Muscle of leg (tissue), 11 donors: ENCODE results near the gene GRB2. TPM values are rescaled to one million over a fixed set of nuclear protein-coding genes. Genes with fewer than 3 reads are reported as not detected.
"Not testable (repeated sequence)": the region's sequence is repeated elsewhere in the genome, so short reads cannot be mapped to it uniquely, and the experiment has no call there.

Source experiments
- DNase-seq: peaks from one replicate; pipeline ENCODE4 v3.0.0; 2013
- H3K27ac ChIP-seq: one replicate; pipeline ENCODE4 v1.5.1; 2013; ENCODE audit warnings: mild to moderate bottlenecking, low read length, control low read depth
- H3K27me3 ChIP-seq: one replicate; pipeline ENCODE4 v1.6.1; 2013; ENCODE audit warnings: low read length; ENCODE audit not compliant: control insufficient read depth, insufficient read depth
- H3K36me3 ChIP-seq: one replicate; pipeline ENCODE4 v1.6.1; 2013; ENCODE audit warnings: low read length; ENCODE audit not compliant: control insufficient read depth, insufficient read depth
- H3K4me1 ChIP-seq: one replicate; pipeline ENCODE4 v1.6.1; 2013; ENCODE audit warnings: low read length; ENCODE audit not compliant: control insufficient read depth, insufficient read depth
- H3K4me3 ChIP-seq: one replicate; pipeline ENCODE4 v1.5.1; 2013; ENCODE audit warnings: low read length, control low read depth
- H3K9me3 ChIP-seq: replicated peaks from 2 replicates; pipeline ENCODE4 v1.6.1; 2013; ENCODE audit warnings: low read depth, low read length; ENCODE audit not compliant: control insufficient read depth
- WGBS: methylation state at CpG from one replicate; pipeline ENCODE4 v1.1.5; 2013; ENCODE audit warnings: missing lambda C conversion rate; ENCODE audit not compliant: insufficient coverage; 5-methylcytosine and 5-hydroxymethylcytosine counted together
- polyA plus RNA-seq, 8 donors: library from polyadenylated mRNA; unstranded; fragments of 120-200 nt; gene quantifications; one replicate each; pipeline versions ENCODE4 v1.2.1 to v1.2.3, GENCODE V29; 2013; ENCODE audit warnings: inconsistent platforms in 1 of 8, low replicate concordance in 1 of 8; ENCODE audit not compliant: insufficient read length in 8 of 8, insufficient read depth in 1 of 8
- total RNA-seq: library from RNA; stranded (reverse); fragments of 120-200 nt; gene quantifications from one replicate; pipeline ENCODE4 v1.2.4, GENCODE V29; 2013

Gene GRB2
- total and polyA plus RNA-seq, 9 donors, result 88.4 to 162 (median 147) TPM

DNA sequence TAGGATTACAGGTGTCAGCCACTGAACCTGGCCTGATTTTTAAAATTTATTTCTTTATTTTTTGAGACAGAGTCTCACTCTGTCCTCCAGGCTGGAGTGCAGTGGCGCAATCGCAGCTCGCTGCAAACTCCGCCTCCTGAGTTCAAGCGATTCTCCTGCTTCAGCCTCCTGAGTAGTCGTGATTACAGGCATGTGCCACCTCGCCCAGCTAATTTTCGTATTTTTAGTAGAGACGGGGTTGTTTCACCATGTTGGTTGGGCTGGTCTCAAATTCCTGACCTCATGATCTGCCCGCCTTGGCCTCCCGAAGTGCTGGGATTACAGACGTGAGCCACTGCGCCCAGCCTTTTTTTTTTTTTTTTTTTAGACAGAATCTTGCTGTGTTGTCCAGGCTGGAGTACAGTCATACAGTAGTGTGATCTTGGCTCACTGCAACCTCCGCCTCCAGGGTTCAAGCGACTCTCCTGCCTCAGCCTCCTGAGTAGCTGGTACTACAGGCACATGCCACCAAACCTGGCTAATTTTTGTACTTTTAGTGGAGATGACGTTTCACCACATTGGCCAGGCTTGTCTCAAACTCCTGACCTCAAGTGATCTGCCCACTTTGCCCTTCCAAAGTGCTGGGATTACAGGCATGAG is 112.5 kb downstream of the GRB2 start:
- WGBS, result 69% methylated on average over 8 of the region's 16 CpGs
- not testable (repeated sequence) for H3K4me1 ChIP-seq, H3K9me3 ChIP-seq, H3K27ac ChIP-seq, H3K36me3 ChIP-seq, DNase-seq, H3K4me3 ChIP-seq, H3K27me3 ChIP-seq

DNA sequence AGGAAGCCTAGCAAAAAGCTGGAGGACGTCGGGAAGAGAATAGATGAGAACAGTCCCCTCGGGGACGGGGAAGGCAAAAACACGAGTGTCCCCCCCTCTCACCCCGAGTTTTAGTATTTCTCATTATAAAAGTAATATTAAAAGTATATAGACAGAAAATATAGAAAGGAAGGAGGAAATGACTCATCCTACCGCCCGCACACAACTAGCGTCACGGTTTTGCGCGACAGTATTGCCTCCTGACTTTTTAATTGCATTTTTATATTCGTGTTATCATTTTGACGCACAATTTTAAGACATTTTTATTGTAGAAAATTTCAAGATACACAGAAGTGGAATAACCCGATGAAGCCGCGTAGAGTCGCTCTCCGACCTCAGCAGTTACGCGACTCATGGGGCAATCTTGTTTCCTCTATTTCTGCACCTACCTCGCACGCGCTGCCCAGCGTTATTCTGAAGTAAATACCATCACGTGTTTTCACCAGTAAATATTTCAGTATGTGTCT is 115.6 kb downstream of the GRB2 start:
- 2% methylated on average over 9 of the region's 26 CpGs for WGBS
- peaks cover 7% of the 10 kb centered on the region for H3K4me1 ChIP-seq
- peak; percentile 71 for DNase-seq

DNA sequence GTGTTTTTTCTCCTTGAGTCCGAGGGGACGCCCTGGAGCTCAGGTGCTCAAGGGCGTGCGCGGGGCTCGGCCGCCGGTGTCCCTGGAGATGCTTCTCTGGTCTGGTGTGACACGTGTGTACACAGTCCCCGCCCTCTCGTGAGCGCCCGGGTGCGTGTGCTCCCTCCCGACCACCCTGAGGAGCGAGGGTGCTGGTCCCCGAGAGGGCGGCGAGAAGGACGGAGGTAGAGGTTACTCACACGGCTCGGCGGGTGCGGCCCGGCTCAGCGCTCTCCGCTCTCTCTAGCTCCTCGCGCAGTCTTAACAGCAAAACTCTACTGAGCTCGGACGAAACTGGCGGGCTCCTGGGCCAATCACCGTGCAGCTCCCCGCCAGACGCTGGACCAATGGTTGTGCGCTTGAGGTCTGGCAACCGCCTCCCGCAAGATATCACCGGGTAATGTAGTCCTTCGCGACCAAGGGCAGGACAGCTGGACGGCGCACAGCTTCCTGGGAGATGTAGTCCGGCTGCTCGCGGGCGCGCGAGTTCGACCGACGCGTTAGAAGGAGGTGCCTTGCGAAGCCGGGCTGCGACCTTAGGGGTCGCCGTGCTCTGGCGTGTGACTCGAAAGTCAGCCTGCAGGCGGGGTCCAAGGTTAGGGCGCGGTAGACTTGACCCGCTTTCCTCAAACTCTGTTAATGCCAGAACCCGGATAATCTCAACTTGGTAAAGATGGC is 116.2 kb downstream of the GRB2 start, which contains the start of gene SLC25A19:
SLC25A19 (minus strand) TSS at position 319 of the 717 bp plus-strand sequence. CDS start 2,669 bp downstream, outside the sequence.
- Histone ChIP-seq H3K36me3 (peaks cover 10% of the 10 kb centered on the region), H3K4me1 (peaks cover 7% of the 10 kb centered on the region), H3K27me3 (no peaks in the 10 kb centered on the region), H3K9me3 (no peaks in the 10 kb centered on the region), H3K4me3 (peak within 1 kb of the TSS; percentile 94), H3K27ac (peak within 1 kb of the TSS; percentile 97)
- DNase-seq, result peak; percentile 100
- under 1% methylated on average over 61 of the region's 65 CpGs for WGBS

More for the DNA sequence above, 115.6 kb downstream of the GRB2 start:
- Histone ChIP-seq H3K27me3 (no peaks in the 10 kb centered on the region), H3K4me3 (peak overlapping the region; percentile 94), H3K27ac (peak overlapping the region; percentile 97), H3K9me3 (no peaks in the 10 kb centered on the region), H3K36me3 (peaks cover 10% of the 10 kb centered on the region)

DNA sequence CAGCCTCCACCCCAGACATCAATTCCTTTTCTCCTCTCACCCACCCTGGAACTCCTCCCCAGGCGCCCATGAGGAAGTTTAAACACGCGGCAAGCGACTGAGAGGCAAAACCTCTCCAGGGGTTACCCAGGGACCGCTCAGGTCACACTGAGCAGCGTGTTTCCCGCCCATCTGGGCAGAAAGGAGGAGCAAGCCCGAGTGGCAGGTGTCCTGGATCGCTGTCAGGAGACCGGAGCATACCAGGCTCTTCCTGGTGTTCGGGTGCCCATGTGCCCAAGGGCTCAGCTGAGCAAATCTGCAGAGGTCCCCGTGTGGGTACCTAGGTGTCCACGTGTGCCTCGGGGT is 116.7 kb downstream of the GRB2 start:
- H3K27me3 ChIP-seq, result no peaks in the 10 kb centered on the region
- DNase-seq, result no peak
- WGBS, result 0% methylated on average over 12 of the region's 14 CpGs
- H3K27ac ChIP-seq, result peak overlapping the region; percentile 60
- H3K36me3 ChIP-seq, result peaks cover 10% of the 10 kb centered on the region
- H3K4me1 ChIP-seq, result peaks cover 7% of the 10 kb centered on the region
- no peaks in the 10 kb centered on the region for H3K9me3 ChIP-seq
- peak overlapping the region; percentile 94 for H3K4me3 ChIP-seq

DNA sequence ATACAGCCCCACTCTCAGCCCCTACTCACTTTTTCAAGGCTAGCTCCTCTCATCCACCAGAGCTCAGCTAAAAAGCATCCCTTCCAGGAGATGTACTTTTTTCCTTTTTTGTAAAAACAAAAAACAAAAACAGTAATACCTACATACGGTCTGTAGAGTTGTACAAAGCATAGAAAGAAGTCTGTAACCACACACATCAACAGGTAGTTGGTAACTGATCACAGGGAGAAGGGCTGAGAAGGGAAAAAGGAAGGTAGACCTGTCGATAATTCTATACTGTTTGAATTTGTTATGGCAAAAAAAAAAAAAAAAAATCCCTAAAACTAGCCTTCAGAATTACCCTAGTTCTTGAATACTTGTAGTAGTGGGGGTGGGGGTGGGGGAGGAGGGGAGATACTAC is 117.1 kb downstream of the GRB2 start:
- H3K9me3 ChIP-seq, result no peaks in the 10 kb centered on the region
- H3K27me3 ChIP-seq, result no peaks in the 10 kb centered on the region
- H3K27ac ChIP-seq, result no peak overlapping the region
- peaks cover 13% of the 10 kb centered on the region for H3K36me3 ChIP-seq
- peak overlapping the region; percentile 94 for H3K4me3 ChIP-seq
- peaks cover 7% of the 10 kb centered on the region for H3K4me1 ChIP-seq
- no peak for DNase-seq
- WGBS, result no CpG with 5 or more reads among the region's 2 CpGs

DNA sequence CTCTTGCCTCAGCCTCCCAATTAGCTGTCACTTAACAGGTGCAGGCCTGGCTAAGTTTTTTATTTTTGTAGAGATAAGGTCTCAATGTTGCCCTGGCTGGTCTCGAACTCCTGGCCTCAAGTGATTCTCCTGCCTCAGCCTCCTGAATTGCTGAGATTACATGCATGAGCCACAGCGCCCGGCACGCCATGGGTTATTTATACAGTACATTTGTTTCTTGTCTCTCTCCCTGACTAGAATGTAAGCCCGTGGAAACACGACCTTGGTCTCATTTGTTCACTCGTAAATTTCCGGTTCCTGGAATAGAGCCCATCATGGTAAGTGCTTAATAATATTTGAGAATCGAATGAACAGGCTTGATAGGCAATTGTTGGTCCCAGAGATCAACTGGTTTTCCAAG is 118.3 kb downstream of the GRB2 start:
- H3K27ac ChIP-seq, result no peak overlapping the region
- DNase-seq, result no peak
- no peaks in the 10 kb centered on the region for H3K9me3 ChIP-seq
- peaks cover 7% of the 10 kb centered on the region for H3K4me1 ChIP-seq
- H3K36me3 ChIP-seq, result peaks cover 19% of the 10 kb centered on the region
- H3K27me3 ChIP-seq, result no peaks in the 10 kb centered on the region
- 85% methylated on average over 4 of the region's 9 CpGs for WGBS
- H3K4me3 ChIP-seq, result no peak overlapping the region

DNA sequence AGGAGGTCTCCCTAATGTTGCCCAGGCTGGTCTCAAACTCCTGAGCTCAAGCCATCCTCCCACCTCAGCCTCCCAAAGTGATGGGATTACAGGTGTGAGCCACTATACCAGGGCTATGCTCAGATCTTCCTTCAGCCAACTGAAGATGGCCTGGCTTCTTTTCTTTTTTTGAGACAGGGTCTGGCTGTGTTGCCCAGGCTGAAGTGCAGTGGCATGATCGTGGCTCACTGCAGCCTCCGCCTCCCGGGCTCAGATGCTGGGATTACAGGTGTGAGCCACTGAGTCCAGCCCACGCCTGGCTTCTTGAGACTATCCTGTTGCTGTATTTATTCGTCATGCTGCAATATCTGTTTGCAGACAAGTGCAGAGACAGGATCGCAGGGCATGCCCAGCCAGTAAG is 120.4 kb downstream of the GRB2 start:
- Histone ChIP-seq H3K4me1 (peaks cover 7% of the 10 kb centered on the region), H3K9me3 (no peaks in the 10 kb centered on the region), H3K36me3 (peaks cover 33% of the 10 kb centered on the region), H3K27ac (no peak overlapping the region), H3K4me3 (no peak overlapping the region), H3K27me3 (no peaks in the 10 kb centered on the region)
- WGBS, result 74% methylated on average over 5 of the region's 6 CpGs
- no peak for DNase-seq

DNA sequence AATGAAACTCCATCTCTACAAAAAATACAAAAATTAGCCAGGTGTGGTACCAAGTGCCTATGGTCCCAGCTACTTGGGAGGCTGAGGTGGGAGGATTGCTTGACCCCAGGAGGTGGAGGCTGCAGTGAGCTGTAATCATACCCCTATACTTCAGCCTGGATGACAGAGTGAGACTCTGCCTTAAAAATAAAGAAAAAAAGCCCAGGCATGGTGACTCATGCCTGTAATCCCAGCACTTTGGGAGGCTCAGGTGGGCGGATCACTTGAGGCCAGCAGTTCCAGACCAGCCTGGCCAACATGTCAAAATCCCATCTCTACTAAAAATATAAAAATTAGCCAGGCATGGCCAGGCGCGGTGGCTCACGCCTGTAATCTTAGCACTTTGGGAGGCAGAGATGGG is 125.3 kb downstream of the GRB2 start:
- peaks cover 12% of the 10 kb centered on the region for H3K4me1 ChIP-seq
- H3K27ac ChIP-seq, H3K4me3 ChIP-seq, H3K9me3 ChIP-seq, H3K27me3 ChIP-seq, DNase-seq: not testable (repeated sequence)
- WGBS, result no CpG with 5 or more reads among the region's 4 CpGs
- peaks cover 32% of the 10 kb centered on the region for H3K36me3 ChIP-seq

DNA sequence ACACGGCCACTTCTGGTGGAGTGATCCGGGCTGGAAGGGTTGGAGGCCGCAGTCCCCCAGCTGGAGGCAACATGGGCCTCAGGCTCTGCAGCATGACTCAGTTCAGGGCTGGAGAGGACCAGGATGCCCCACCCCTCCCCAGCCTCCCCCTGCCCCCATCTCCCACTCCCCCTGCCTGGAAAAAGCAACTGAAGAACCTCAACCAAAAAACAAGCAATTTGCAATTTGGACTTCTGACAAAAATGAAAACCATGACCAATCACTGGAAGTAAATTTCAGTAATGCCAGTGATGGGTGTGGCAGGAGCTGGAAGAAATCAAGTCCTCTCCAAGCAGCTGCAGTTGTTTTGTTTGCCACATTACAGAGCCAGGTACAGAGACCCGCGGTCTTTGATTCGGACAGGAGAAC is 127.8 kb downstream of the GRB2 start:
- 94% methylated on average over 3 of the region's 6 CpGs for WGBS
- H3K27ac ChIP-seq, result peak overlapping the region; percentile 55
- no peaks in the 10 kb centered on the region for H3K27me3 ChIP-seq
- H3K9me3 ChIP-seq, result no peaks in the 10 kb centered on the region
- peaks cover 31% of the 10 kb centered on the region for H3K36me3 ChIP-seq
- H3K4me3 ChIP-seq, result no peak overlapping the region
- peaks cover 17% of the 10 kb centered on the region for H3K4me1 ChIP-seq
- DNase-seq, result no peak

DNA sequence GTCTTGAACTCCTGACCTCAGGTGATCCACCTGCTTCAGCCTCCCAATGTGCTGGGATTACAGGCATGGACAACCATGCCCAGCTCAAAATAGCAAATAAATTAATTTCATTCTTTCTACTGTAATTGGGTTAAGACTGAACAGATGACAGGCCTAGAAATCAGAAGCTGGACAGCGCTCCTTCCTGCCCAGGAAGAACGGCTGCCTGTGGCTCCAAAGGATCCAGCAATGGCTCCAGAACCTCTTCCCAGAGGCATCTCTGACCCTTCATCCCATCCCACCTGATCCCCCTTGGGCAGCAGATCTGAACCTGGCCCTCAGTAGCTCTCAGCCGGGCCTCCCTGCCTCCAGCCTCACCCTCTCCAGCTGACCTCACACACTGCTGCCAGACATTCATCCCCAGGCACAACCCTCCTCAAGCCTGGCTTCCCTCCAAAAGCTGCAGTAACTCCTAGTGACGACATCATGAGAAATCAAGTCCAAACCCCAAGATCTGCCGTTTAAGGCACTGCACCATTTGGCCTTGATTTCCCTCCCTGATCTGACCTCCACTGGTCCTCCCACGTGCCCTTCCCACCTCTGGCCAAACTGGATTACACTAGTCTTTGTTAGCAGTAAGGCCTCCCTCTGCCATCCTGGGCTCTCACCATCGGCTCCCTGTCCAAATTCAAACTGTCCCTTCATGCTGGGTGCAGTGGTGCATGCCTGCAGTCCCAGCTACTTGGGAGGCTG is 131.3 kb downstream of the GRB2 start:
- Histone ChIP-seq H3K27ac (no peak overlapping the region), H3K4me3 (no peak overlapping the region), H3K27me3 (no peaks in the 10 kb centered on the region), H3K4me1 (peaks cover 38% of the 10 kb centered on the region), H3K9me3 (no peaks in the 10 kb centered on the region), H3K36me3 (peaks cover 19% of the 10 kb centered on the region)
- DNase-seq, result no peak
- 57% methylated on average over 5 of the region's 7 CpGs for WGBS
